ENCODE data around the gene ADAP1. TPM values are rescaled to one million over a fixed set of nuclear protein-coding genes. Genes with fewer than 3 reads are reported as not detected.

ADAP1 gene
- total and polyA plus RNA-seq, 2 of the 8 experiments (the other 6 are each of a cell fraction or from before 2014, with no cell fraction given), result 5.8 to 6.1 TPM

- Histone ChIP-seq H4K8ac (ENCODE audit: extremely low read depth, insufficient read depth, low read length) (0 out of 2 replicates have a peak overlapping the region, but pooled peaks have one; percentile 18), H3K9ac (replicated peaks in 1 of 4; ENCODE audit: extremely low read depth in 1 of 4, low read depth in 3 of 4, low read length in 3 of 4) (no peak overlapping the region), H4K91ac (replicated peaks; ENCODE audit: insufficient read length, low read length) (no peak overlapping the region), H3K36me3 (ENCODE audit: control insufficient read depth in 2 of 4, insufficient read depth in 4 of 4, low read length in 3 of 4) (no peaks in the 10 kb centered on the region), H2BK5ac (ENCODE audit: low read depth, low read length) (no peak overlapping the region), H3K4ac (replicated peaks; ENCODE audit: insufficient read length, low read depth, low read length) (peak overlapping the region; percentile 15), H2BK12ac (ENCODE audit: low read depth, low read length) (no peak overlapping the region), H2BK120ac (replicated peaks; ENCODE audit: low read depth, low read length) (no peak overlapping the region), H3K4me2 (ENCODE audit: insufficient read depth in 1 of 2, low read depth in 2 of 2, low read length in 2 of 2) (no peak overlapping the region), H4K5ac (ENCODE audit: insufficient read length, low read depth, low read length) (no peak overlapping the region), H3K79me2 (ENCODE audit: control insufficient read depth in 1 of 2, insufficient read depth in 2 of 2, low read length in 2 of 2) (no peaks in the 10 kb centered on the region), H4K20me1 (replicated peaks in 1 of 2; ENCODE audit: control insufficient read depth in 1 of 2, insufficient read depth in 2 of 2, low read length in 2 of 2) (no peaks in the 10 kb centered on the region), H2BK15ac (ENCODE audit: low read length) (no peak overlapping the region), H2AFZ (ENCODE audit: low read length) (no peak overlapping the region), H3K14ac (ENCODE audit: insufficient read length) (no peak overlapping the region), H3K23me2 (ENCODE audit: low read depth, low read length) (no peaks in the 10 kb centered on the region), H3K4me3 (ENCODE audit: extremely low read depth in 1 of 4, insufficient read depth in 2 of 4, low read depth in 3 of 4, low read length in 4 of 4) (no peak overlapping the region), H2BK20ac (ENCODE audit: low read length) (no peak overlapping the region), H3K79me1 (ENCODE audit: low read depth, low read length) (no peaks in the 10 kb centered on the region), H3K23ac (ENCODE audit: insufficient read length) (no peak overlapping the region), H3K4me1 (replicated peaks in 1 of 4; ENCODE audit: control insufficient read depth in 3 of 4, insufficient read depth in 4 of 4, low read length in 3 of 4) (peaks cover 0 to 9% (median 5%) of the 10 kb centered on the region in 4 experiments; a peak in 5 of 7 replicates), H3K18ac (ENCODE audit: extremely low read depth, low read length) (no peak overlapping the region), H3K56ac (replicated peaks; ENCODE audit: insufficient read length, low read depth, low read length) (no peak overlapping the region), H3K27me3 (replicated peaks in 1 of 4; ENCODE audit: control insufficient read depth in 3 of 4, extremely low read depth in 1 of 4, insufficient read depth in 3 of 4, low read length in 3 of 4) (no peaks in the 10 kb centered on the region), H3K9me3 (ENCODE audit: insufficient read depth in 2 of 2, low read depth in 1 of 2, low read length in 1 of 2) (no peaks in the 10 kb centered on the region), H3K27ac (ENCODE audit: low read depth, low read length) (no peak overlapping the region), H2AK5ac (ENCODE audit: low read depth, low read length) (no peak overlapping the region)
- WGBS, 2 experiments (ENCODE audit: extremely low coverage in 1 of 2, insufficient coverage in 1 of 2, insufficient read length in 1 of 2, insufficient replicate concordance in 2 of 2, low coverage in 1 of 2, low lambda C conversion rate in 2 of 2, missing lambda C conversion rate in 1 of 2), result 93% methylated on average over 28 of the region's 34 CpGs; no CpG with 5 or more reads in 1 of the 2 experiments
- DNase-seq (ENCODE audit: low read depth in 1 of 2, low spot score in 2 of 2), result no peak
- ChIA-PET POLR2A (ENCODE audit: partially characterized antibody) (interaction anchor here (1.4 to 2.5 kb wide), 9 partner anchors 10 to 146 kb away, joined by 3 to 8 read pairs (median 5); partner anchors contain the start of genes COX19 and CYP2W1), CTCF (ENCODE audit: partially characterized antibody) (interaction anchor here (0.7 to 10.0 kb wide), 47 partner anchors 8 to 465 kb away, joined by 3 to 143 read pairs (median 8); partner anchors contain the start of genes COX19, CYP2W1 and GPR146)
- no peak for FAIRE-seq
- TF ChIP-seq RAD21 (IDR thresholded peaks at IDR 0.05 in 1 of 2, conservative IDR thresholded peaks at IDR 0.05 in 1 of 2; ENCODE audit: low read depth in 2 of 2, low read length in 2 of 2) (no peak), SP2 (IDR thresholded peaks at IDR 0.05; ENCODE audit: low read length) (no peak), EGR1 (IDR thresholded peaks at IDR 0.05; ENCODE audit: borderline replicate concordance, low read depth, low read length) (no peak), CEBPB (IDR thresholded peaks at IDR 0.05; ENCODE audit: low read depth, low read length) (no peak), RXRA (IDR thresholded peaks at IDR 0.05; ENCODE audit: insufficient read depth, low read depth, low read length) (no peak), YY1 (IDR thresholded peaks at IDR 0.05; ENCODE audit: low read depth, low read length) (no peak), RBBP5 (IDR thresholded peaks at IDR 0.05; ENCODE audit: borderline replicate concordance, low read depth, low read length) (no peak), CTCF (IDR thresholded peaks at IDR 0.05; ENCODE audit: control extremely low read depth in 1 of 3, insufficient read depth in 1 of 3, low read depth in 1 of 3, low read length in 3 of 3) (no peak), POLR2AphosphoS5 (IDR thresholded peaks at IDR 0.05; ENCODE audit: low read depth, low read length) (no peak)
These were observed 37.5 kb upstream of the ADAP1 start for GRCh38 chr7:991729-992656.
